ENCODE measurements around the gene MBOAT1.

GRCh38 chr6:20235041-20235440, 22.8 kb upstream of the MBOAT1 start:
- TF ChIP-seq CTCF (IDR thresholded peaks at IDR 0.05; ENCODE audit: poor library complexity, severe bottlenecking), result no peak
- TF ChIP-seq EZH2 (IDR thresholded peaks at IDR 0.05; ENCODE audit: borderline replicate concordance, insufficient read depth, low read length, poor library complexity, severe bottlenecking), result no peak
- no peak for TF ChIP-seq SMC3 (conservative IDR thresholded peaks at IDR 0.05; ENCODE audit: poor library complexity)
- no peak for TF ChIP-seq RAD21 (conservative IDR thresholded peaks at IDR 0.05)
- TF ChIP-seq TAF1 (IDR thresholded peaks at IDR 0.05; ENCODE audit: low read depth), result no peak
